ENCODE measurements around the gene ANO7.

GRCh38 chr2:241232736-241233575 is 44.5 kb downstream of the ANO7 start:
- TF ChIP-seq CTCF (IDR thresholded peaks at IDR 0.05 in 4 of 5, conservative IDR thresholded peaks at IDR 0.05 in 1 of 5) (no peak), POLR2A (IDR thresholded peaks at IDR 0.05) (no peak)

Measured in gastrocnemius medialis (tissue), 4 donors.